Stimulated activated CD4-positive, alpha-beta T cell treated with anti-CD3 and anti-CD28 coated beads, TNF-alpha, amount 100 ng/mL, for 48 hours (primary cell): ENCODE measurements around the gene SIX2.

ENCODE experiments used
- DNase-seq, 3 donors: peaks; one replicate each; pipeline ENCODE4 v3.0.0-alpha.2; 2020; ENCODE audit warnings: low read depth in 3 of 3

SIX2 gene

GRCh38 chr2:44967056-44967455, 42.2 kb downstream of the SIX2 start:
- DNase-seq = no peak

DNA sequence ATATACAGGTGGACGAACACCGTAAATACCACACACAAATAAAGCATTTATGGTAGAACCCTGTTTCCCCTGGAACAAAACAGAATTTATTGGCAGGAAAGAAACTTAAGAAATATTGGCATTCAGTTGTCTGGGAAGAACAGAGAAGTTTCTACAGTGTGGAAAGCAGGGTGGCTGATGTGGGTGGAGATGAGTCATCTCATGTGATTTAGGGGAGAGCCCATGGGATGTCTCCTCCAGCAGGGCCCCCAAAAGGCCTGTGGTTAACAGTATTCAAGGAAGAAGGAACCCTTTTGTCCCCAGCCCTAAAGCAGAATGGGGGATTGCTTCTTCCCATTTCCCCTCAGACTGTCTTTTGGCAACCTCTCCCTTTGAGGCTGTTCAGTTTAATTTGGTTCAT, 43.6 kb downstream of the SIX2 start:
- no peak for DNase-seq

- DNase-seq = no peak
These were observed 44.5 kb downstream of the SIX2 start for GRCh38 chr2:44964752-44965236.

GRCh38 chr2:44962176-44962695, 47.0 kb downstream of the SIX2 start:
- DNase-seq = no peak

- no peak for DNase-seq
These were observed 48.4 kb downstream of the SIX2 start for GRCh38 chr2:44960871-44961270.

GRCh38 chr2:44959855-44960254, 49.4 kb downstream of the SIX2 start:
- DNase-seq = no peak

GRCh38 chr2:44957656-44958327, 51.5 kb downstream of the SIX2 start:
- DNase-seq = no peak

DNA sequence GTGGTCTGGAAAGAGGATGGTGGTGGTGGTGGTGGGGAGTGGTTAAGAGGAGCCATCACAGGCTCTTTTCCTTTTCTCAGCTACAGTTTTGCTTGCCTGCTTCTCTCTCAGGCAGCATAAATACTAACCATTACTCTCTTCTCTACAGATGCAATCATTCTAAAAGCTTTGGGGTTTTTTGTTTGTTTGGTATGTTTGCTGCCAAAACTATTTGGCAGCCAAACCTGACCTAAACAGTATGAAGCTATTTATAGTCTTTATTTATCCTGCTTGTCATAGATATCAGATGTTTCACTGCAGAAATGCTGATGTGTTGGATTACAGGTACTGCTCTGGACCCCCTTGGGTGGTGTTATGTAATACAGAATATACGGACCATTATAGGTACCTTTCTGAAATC, 52.4 kb downstream of the SIX2 start:
- DNase-seq = no peak

DNA sequence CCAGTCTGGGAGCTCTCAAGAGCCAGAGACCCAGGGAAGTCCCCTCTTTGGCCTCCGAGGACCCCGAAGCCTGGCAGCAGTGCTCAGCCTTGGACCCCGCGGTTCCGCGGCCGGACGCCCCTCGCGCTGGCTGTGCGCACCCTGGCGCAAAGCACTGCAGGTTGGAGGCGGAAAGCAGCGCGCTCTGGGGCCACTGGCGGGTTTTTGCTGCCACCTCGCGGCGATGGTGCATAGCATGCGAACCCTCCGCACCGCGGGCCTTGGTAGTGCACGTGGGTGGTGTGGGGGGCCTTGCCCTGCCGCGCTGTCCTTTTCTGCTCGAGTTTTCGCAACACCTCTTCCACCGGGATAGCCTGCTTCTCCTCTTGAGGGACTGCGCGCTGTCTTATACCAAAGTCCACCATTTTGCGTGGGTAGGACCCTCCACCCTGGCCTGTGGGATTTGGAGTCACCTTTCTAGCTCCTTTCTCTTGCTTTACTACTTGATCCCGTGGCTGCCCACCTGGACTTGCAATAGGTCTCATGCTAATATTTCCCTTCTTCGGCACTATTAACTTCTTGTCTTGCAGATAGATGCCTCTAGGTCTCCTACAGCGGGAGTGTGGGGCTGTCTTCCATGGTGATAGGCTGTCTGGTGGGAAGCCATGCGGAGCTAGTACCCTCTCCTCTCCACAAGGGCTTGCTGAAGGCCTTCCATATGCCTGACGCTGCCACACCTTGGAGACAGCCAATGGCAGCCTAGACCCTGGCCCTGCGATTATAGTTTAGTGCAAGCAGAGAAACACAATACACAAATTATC, 53.5 kb downstream of the SIX2 start:
- DNase-seq = peak; percentile 55 to 84 (median 67)
